Glutamatergic neuron (in vitro differentiated cells): Measurements from ENCODE around the gene ITGA2. TPM values are rescaled to one million over a fixed set of nuclear protein-coding genes. Genes with fewer than 3 reads are reported as not detected.

Experiments
- DNase-seq: peaks from one replicate; pipeline ENCODE4 v3.0.0; 2022
- H3K27ac Mint-ChIP-seq: one replicate; pipeline ENCODE4 v1.8.0; 2020; ENCODE audit warnings: mild to moderate bottlenecking, mixed read lengths, inconsistent platforms; ENCODE audit not compliant: unreplicated experiment
- H3K27me3 Mint-ChIP-seq: one replicate; pipeline ENCODE4 v1.8.0; 2020; ENCODE audit warnings: mild to moderate bottlenecking, moderate library complexity, mixed read lengths, inconsistent platforms; ENCODE audit not compliant: unreplicated experiment
- H3K36me3 Mint-ChIP-seq: one replicate; pipeline ENCODE4 v1.8.0; 2020; ENCODE audit warnings: mild to moderate bottlenecking, mixed read lengths, inconsistent platforms; ENCODE audit not compliant: unreplicated experiment
- H3K4me1 Mint-ChIP-seq: one replicate; pipeline ENCODE4 v1.8.0; 2020; ENCODE audit warnings: mild to moderate bottlenecking, low read depth, mixed read lengths, inconsistent platforms; ENCODE audit not compliant: unreplicated experiment
- H3K4me3 Mint-ChIP-seq: one replicate; pipeline ENCODE4 v1.8.0; 2020; ENCODE audit warnings: mild to moderate bottlenecking, mixed read lengths, inconsistent platforms; ENCODE audit not compliant: unreplicated experiment
- H3K9me3 Mint-ChIP-seq: one replicate; pipeline ENCODE4 v1.8.0; 2020; ENCODE audit warnings: mild to moderate bottlenecking, moderate library complexity, mixed read lengths, inconsistent platforms; ENCODE audit not compliant: unreplicated experiment
- CTCF ChIP-seq: fragments of 200-600 bp; sonication (generic); IDR thresholded peaks from one replicate; pipeline ENCODE4 v1.5.0; 2021; ENCODE audit not compliant: partially characterized antibody, unreplicated experiment
- total RNA-seq: library from RNA; stranded (reverse); fragmentation: NEBNext Ultra II Directional; extraction: Animal tissue kit (Norgen Biotek cat#: 25700); gene quantifications from one replicate; pipeline ENCODE4 v1.2.1, GENCODE V29; 2021; ENCODE audit not compliant: unreplicated experiment

Gene ITGA2
- total RNA-seq, 1 donor from 2014 or later, result not detected

DNA sequence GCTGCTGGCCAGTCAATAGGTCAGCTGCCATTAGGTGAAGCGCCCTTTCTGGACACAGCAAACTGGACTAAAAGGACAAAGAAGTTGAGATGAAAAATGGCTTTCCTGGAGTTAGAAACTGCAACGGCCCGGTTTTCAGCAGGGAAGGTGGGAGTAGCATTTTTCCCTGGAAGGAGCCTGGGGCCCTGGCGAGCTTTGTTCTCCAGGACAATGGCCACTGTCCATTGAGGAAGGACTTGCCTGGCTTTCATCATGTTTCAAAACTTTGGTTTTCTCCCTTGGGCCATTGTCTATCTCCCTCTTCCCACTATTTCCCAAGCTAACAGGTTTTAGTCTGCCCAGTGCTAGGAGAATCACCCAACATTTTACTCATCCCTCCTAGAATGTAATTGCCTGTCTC, 64.2 kb downstream of the ITGA2 start:
- H3K4me1 Mint-ChIP-seq, result no peaks in the 10 kb centered on the region
- no peak for TF ChIP-seq CTCF
- H3K4me3 Mint-ChIP-seq, result no peak overlapping the region
- H3K36me3 Mint-ChIP-seq, result no peaks in the 10 kb centered on the region
- H3K9me3 Mint-ChIP-seq, result no peaks in the 10 kb centered on the region
- no peak overlapping the region for H3K27ac Mint-ChIP-seq
- H3K27me3 Mint-ChIP-seq, result no peaks in the 10 kb centered on the region
- no peak for DNase-seq

GRCh38 chr5:53055365-53055764, 66.2 kb downstream of the ITGA2 start:
- Mint-ChIP-seq H3K9me3 (no peaks in the 10 kb centered on the region), H3K27ac (no peak overlapping the region), H3K4me1 (no peaks in the 10 kb centered on the region), H3K4me3 (no peak overlapping the region), H3K27me3 (no peaks in the 10 kb centered on the region), H3K36me3 (no peaks in the 10 kb centered on the region)
- no peak for TF ChIP-seq CTCF
- no peak for DNase-seq

GRCh38 chr5:53059281-53059680, 70.1 kb downstream of the ITGA2 start:
- H3K36me3 Mint-ChIP-seq, result no peaks in the 10 kb centered on the region
- H3K27ac Mint-ChIP-seq, result no peak overlapping the region
- H3K4me3 Mint-ChIP-seq, result no peak overlapping the region
- no peaks in the 10 kb centered on the region for H3K27me3 Mint-ChIP-seq
- H3K4me1 Mint-ChIP-seq, result no peaks in the 10 kb centered on the region
- no peak for TF ChIP-seq CTCF
- H3K9me3 Mint-ChIP-seq, result no peaks in the 10 kb centered on the region
- no peak for DNase-seq

- Mint-ChIP-seq H3K4me3 (no peak overlapping the region), H3K36me3 (no peaks in the 10 kb centered on the region), H3K9me3 (no peaks in the 10 kb centered on the region), H3K27me3 (no peaks in the 10 kb centered on the region), H3K27ac (no peak overlapping the region), H3K4me1 (no peaks in the 10 kb centered on the region)
- TF ChIP-seq CTCF, result no peak
- no peak for DNase-seq
These were observed 74.0 kb downstream of the ITGA2 start for GRCh38 chr5:53063176-53063575.

- no peaks in the 10 kb centered on the region for H3K27me3 Mint-ChIP-seq
- no peaks in the 10 kb centered on the region for H3K9me3 Mint-ChIP-seq
- no peaks in the 10 kb centered on the region for H3K36me3 Mint-ChIP-seq
- TF ChIP-seq CTCF, result no peak
- H3K27ac Mint-ChIP-seq, result no peak overlapping the region
- no peak overlapping the region for H3K4me3 Mint-ChIP-seq
- H3K4me1 Mint-ChIP-seq, result no peaks in the 10 kb centered on the region
- DNase-seq, result no peak
These were observed 74.6 kb downstream of the ITGA2 start for GRCh38 chr5:53063791-53064190.
